Stimulated activated CD8-positive, alpha-beta memory T cell treated with anti-CD3 and anti-CD28 coated beads, Interleukin-4, amount 100 ng/mL, for 1 hour (primary cell): ENCODE measurements around the gene VPS26C.

Source experiments
- DNase-seq, 2 donors: peaks; one replicate each; pipeline ENCODE4 v3.0.0-alpha.2; 2020; ENCODE audit warnings: low read depth in 2 of 2, low spot score in 1 of 2

Gene VPS26C

DNA sequence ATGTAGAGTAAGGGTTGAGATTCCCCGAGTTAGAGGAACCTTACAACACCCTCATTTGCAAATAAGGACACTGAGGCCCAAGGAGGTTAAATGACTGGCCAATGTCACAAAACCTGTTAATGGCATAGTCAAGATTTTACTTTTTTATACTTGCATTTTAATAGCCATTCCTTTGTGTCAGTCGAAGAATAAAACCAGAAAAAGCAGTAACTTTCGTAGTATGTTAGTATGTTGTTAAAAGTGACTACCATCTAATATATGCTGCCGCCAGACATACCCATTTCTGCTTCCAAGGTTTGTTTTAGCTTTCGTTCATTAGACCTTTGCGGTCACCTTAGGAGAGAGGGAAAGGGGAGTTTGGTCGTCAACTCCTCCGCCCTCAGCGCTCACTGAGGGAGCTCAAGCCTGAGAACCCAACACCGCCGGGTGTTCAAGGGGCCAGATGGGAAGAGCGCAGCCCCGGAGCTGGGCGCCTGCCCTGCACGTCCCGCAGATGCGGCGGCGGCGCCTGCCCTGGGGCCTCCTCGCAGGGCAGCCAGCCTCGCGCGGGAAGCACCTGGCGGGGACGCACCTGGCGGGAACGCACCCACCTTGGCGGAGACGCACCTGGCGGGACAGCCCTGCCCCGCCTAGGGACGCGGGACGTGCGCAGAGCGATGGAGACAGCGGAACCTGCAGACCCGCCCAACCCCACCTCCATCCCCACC, 466 bp downstream of the VPS26C start:
- peak in 1 of 2 donors; percentile 16 for DNase-seq

DNA sequence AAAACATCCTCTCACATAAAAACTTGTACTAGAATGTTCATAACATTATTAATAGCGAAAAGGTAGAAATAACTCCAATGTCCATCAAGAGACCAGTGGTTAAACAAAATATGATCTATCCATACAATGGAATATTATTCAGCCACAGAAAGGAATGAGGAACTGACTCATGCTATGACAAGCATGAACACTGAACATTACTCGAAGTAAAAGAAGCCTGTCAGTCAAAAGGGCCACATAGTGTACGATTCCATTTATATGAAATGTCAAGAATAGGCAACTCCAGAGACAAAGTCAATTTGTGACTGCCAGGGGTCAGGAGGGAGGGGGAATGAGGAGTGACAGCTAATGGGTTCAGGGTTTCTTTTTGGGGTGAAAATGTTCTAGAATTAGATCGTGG, 2.3 kb downstream of the VPS26C start:
- no peak for DNase-seq

DNA sequence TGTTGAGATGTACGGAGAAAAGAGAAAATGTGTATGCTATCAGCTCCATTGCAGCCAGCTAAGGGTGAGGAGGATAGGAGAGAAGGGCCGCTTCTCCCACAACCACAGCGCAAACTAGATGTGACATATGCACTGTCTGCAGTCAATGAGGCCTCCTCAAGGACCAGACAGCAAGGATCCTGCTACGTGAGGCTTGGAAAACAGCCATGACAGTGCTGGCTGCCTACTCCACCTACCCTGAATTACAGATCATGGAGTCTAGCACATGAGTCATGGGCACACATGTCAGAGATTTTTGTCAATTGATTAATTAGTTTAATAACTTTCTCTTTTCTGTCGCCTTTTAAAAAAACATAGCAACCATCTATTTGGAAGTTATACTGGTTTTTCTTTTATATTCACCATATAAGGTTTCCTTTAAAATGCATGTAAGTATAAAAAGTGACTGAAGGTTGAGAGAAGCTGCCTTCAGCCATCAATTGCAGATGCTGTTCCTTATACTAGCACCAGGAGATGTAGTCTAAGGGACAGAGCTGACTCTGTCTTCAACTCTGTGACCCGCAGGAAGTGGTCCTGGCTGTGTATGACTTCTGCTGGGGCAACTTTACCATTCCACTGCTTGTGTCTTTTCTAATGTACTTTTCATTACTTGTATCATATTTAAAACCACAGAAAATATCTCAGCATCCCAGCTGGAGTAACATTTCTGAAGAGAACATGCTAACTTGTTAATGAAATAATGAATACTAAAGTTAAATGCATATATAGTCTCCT, 3.1 kb downstream of the VPS26C start:
- no peak for DNase-seq

DNA sequence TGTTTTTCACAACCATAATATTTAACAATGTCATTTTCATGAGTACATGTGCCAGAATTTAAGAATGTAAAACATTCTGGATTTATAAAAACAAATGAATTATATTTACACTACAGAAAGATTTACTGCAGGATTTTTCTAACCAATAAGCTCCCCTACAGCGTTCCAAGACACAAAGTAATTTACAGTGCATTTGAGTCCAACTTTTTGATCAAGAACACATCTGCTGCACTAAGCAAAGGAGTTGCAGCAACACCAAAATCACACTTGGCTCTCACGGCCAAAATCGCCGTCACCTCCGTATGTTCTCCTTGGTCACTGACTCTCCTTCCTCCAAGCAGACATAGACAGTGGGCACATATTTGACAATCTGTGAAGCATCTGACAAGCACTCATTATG, 7.7 kb downstream of the VPS26C start:
- DNase-seq, result no peak

DNA sequence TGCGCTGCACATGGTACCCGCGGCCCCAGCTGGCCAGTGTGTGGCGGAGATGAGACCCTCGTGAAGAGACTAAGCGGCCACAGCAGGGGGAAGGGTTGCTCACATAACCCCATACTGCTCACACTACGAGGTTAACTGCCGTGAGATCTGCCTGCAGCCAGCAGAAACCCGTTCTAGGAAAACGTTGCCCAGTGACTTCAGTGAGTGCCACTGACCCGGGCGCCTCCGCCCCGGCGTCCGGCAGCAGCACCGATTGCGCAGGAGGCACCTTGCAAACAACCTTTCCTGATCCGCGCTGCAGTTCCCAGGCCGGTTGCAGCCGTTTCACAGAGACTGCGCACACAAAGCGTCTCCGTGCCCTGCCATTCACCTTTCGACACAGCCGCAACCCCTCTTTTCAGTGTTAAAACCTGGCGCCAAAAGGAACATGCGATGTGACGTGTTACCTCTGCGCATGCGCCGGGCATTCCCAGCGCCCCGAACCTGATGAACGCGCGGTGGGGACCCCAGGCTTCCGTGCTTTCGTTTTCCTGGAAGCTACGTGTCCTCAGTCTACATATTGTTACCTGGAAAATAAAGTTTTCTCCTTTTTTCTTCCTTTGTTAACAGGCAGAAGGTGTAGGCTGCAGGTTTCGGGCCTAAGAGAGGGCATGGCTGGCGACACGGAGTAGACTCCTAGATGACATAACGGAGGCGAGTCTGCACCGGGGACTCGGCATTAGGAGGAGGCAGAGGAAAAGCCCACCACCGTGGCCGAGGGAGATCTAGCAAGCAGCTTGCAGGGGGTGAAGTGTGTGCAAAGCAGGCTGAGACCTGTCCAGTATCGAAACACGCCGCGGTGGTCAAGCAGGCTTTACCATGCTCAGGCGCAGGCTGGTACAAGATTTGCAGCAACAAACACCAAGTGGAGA, 8.9 kb downstream of the VPS26C start:
- peak; percentile 42 to 58 for DNase-seq

DNA sequence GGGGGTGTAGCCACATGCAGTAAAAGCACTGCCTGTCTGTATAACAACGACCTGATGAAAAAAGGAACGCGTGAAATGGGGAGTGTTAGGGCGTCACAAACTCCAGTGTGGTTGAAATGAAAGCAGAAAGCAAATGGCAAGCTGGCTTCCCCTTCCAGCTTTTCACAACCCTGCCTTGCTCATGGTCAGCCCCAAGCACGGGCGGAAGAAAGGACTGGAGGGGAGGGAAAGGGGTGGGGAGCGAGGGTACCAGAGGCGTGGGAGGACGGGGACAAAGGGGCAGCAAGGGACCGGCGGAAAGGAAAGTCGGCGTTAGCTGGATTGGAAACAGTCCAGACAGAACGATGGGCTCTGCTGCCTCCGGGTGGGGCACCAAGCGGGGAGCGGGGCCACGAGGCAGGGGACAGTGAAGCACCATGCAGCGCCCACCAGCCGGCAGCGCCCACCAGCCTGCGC, 9.6 kb downstream of the VPS26C start:
- DNase-seq, result no peak

DNA sequence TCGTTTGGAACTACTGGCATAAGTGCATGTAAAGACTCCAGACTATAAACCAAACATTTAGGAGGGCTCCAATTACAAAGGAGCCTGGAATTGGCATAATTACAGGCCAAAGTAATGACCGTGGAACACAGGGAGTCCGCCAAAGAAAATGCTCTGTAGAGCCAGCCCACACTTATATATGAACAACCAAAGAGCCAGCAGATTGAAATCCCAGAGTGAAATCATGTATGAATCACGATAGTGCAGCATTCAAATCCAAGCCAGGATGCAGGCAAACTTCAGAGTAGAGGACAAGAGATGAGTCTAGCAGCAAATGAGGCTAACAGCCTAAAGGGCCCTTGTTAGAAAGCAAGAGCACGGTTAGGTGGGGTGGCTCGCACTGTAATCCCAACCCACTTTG, 13.1 kb downstream of the VPS26C start:
- no peak for DNase-seq

DNA sequence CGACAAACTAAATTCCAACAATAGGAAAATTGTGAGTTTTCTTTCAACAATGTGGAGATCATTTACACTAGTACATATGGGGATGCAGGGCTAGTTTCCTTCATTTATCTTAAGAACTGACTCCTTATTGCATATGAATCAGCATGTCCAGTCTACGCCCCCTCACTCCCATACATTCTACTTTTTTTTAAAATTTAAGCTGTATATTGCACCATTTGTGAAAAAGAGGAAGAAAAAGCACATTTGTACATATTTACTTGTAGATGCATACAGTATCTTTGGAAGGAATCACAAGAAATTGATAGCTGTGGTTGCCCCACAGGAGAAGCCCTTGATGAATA, 15.9 kb downstream of the VPS26C start:
- DNase-seq, result no peak

DNA sequence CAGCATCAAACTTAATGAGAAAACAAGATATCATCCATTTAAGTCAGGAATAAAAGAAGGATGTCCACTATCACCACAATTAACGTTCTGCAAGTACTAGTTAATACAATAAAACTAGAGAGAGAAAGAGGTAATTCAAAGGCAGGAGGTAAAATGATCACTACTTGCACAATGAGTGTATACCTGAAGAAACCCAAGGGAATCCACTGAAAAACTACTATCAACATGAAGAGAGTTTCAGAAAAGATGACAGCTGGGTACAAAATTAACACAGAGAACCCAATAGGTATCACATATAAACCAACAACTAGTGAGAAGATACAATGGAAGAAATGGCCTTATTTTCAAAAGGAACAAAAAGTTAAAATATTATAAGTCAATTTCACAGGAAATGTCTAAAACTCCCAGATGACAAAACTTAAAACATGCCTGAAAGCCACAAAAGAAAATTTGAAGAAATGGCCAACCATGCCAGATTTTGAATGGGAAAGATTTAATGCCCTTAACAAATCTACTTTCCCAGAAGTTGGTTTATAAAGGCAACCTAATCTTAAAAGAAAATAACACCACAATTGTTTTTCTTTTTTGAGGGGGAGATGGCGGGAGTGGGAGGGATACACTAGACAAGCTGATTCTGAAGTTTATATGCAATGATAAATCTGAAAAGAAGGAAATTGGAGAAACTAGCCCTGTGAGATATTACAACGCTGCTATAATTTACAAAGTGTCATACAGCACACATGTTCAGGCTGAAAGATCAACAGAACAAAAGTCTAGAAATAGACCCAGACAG, 17.8 kb downstream of the VPS26C start:
- DNase-seq, result no peak

DNA sequence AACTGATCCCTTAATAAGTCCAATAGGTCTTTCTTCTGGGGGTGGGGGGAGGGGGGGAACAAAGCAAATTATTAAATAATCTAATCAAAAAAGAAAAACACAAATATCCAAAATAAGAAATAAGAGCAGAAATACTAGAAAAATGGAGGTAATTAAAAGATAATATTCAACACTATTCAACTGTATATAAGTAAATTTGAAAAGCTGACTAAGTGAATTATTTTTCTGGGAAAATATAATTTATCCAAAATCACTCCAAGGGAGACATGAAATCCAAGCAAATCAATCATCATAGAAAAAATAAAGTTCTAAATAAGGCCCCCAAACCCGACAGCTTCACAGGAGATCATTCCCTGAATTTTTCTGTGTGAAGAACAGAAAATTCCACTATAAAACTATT, 18.8 kb downstream of the VPS26C start:
- no peak for DNase-seq

DNA sequence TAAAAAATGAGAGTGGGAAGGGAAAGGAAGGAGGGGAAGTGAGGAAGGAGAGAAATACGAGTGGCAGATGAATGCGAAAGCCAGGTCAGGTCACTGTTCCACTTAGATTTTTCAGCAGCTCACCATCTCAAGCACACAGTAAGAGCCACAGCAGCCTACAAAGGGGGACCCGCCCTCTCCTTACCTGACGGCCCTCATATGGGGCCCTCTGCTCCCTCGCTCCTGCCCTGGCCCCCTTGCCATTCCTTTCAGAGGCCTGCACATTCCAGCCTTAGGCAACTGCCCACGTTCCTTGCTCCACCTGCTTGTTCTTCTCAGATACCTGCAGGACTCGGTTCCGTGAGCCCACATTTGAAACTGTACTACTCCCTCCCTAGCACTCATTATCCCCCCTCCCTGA, 22.0 kb downstream of the VPS26C start:
- DNase-seq, result no peak

DNA sequence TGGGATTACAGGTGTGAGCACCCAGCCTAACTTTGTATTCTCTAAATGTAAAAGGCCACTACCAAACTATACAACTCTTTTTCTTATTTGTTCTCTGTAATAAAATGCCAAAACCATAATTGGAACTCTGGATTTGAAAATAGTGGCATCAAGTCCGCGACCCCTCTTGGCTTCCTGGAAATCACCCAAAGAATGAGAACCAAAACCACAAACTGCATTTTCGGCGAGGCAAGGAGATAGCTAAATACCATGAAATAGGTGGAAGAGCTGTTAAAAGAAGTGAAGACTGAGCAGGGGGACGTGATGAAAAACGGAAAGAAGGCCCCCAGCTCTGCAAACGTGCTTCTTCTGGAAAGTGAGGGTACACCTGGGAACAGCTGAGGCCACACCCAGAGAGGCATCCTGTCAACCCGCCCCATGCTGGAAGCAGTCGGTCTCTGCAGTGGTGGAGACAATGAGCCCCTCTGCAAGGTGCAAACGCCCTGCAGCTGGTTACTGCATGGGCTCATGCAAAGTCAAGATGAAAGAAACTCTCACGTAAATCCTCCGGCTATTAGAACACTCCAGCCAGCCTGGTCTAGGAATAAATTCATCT, 22.5 kb downstream of the VPS26C start:
- no peak for DNase-seq

DNA sequence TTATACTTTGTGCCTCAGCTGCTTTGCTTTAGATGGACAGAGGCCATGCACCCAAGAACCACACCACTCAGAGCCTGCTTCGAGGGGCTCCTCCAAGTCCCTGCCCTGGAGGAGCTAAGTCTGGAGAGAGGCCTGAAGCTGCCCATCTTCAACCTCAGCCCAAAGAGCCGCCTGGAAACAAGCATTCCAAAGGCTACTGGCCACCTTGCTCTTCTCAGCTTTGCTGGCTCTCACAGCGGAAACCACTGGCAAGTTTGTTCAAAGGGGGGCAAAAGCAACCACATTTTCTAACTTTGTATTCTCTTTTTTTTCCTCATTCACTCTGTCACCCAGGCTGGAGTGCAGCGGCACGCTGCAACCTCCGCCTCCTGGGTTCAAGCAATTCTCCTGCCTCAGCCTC, 23.2 kb downstream of the VPS26C start:
- DNase-seq, result no peak

DNA sequence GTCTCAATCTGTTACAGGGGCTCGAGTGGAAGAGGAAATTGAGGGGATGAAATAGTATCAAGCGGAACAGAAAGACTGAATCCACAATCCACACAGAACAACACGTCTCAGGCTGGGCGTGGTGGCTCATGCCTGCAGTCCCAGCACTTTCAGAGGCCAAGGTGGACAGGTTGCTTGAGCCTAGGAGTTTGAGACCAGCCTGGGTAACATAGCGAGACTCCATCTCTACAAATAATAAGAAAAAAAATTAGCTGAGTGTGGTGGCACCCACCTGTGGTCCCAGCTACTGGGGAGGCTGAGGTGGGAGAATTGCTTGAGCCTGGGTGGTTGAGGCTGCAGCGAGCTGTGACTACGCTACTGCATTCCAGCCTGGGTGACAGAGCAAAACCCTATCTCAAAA, 25.7 kb downstream of the VPS26C start:
- no peak for DNase-seq

DNA sequence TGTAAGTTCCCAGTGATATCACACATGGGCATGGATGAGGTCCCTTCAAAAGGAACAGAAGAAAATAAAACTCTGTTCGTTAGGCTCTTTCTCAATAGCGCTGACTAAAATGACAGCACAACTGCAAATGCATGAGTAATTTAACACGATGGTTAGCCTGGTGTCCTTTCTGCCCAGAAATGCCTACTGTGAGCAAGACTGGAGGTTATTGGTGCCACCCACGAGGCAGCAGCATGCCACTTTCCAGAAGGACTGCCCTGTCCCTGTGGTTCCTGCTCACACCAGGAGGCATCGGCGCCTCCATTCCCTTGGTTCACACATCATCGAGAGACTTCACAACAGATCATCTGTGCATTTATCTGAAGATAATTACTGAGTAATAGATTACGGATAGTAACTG, 26.2 kb downstream of the VPS26C start:
- no peak for DNase-seq

DNA sequence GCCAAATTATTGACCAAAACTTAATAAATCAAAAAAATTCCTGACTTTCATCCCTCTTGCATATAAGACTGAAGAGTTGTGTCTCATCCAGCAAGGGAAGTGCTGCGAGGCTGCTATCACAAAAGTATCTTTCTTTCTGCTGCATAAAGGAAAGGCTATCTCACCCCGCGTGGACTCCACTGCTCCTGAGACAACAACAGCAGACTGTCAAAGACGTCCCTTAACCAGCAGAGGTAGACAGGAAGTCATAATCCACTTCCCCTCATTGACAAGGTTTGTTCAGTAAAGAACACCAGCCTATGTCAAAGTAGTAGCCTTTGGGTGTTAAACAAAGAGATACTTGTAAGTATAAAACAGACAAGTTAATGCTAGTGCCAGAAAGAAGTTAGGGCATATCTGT, 29.4 kb downstream of the VPS26C start:
- DNase-seq, result no peak

DNA sequence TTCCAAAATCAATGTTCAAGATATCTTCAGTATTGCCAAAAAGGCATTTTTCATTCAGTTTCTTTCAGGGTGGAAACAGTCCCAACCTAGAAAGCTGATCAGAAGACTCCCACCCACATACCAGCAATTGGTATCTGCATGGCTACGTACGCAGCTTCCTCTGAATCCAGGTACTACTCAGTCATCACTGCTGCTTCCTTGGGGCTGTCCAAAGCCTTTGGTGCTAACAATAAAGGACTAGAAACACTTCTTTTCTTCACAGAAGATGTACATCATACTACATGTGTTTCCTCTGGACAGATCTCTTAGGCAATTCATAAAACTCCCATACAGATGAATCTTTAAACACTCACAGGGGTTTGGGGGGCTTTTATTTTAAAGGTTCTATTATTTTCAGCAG, 29.8 kb downstream of the VPS26C start:
- no peak for DNase-seq

DNA sequence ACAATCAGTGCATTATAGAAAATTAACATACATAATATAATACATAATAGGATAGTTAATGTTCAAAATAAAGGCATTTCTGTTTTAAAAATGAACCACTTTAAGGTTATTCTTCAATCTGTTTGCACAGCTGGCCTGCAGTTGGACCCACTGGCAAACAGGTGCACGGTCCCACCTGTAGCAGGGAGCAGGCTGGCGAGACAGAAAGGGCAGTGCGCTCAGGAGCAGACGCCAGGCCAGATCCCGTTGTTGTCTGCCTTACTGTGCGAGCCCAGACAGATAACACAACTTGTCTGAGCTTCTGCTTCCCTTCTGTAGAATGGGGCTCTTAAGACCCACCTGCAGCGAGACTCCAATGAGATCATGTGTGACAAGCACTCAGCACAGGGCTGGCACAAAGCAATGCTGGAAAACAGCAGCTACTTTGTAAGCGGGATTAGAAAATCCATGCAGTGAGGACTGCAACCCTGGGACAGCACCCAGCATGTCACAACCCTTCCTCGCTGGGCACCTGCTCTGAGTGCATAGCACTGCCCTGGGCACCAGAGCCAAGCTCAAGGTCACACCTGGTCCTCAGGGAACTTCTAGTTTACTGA, 33.5 kb downstream of the VPS26C start:
- DNase-seq, result no peak

DNA sequence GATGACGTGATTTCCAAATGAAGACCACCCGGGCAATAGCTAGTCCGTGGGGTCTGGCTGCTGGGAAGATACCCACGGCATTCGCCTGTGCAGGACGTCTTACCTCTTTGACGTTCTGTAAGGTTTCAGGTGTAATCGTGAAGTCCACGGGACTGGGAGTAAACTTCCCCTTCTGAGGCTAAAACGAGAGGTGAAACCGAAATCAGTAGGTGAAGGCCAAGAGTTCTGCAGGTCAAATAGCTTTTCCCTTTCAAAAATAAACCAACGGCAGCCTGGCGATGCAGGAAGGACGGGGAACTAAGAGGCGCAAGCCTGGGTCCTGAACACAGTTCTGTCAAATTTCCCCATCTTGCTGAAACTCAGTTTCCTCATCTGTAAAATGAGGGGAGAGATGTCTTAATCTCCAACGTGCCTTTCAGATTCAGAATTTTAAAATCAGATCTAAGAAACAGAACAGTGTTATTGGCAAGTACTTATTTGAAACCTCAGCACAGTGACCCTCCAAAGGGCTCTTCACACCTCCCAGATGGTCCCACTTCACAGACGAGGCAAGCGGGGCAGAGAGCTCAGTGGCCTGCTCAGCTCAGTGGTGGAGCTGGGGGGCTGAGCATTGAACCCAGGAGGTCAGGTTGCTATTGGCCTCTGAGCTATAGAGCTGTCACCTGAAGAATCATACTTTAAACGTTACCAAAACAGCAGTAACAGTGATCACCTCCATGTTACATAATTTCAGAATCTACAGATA, 34.7 kb downstream of the VPS26C start:
- DNase-seq, result no peak

DNA sequence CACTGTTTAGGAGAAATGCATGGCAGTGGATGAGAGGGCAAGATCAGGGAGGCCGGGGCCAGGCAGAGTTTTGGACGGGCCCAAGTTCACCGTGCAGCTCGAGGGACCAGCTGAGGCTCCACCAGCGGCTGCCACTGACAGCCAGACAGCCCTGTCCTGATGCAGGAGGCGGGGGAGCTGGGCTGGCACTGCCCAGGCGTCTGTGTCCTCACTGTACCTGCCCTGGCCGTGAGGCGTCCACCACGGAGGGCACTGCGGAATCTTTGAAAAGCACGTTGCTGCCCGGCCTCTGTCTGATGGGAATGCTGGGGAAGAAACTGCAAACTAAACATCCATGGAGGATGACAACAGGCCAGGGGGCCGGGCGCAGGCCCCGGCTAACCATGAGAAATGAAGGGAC, 35.5 kb downstream of the VPS26C start:
- no peak for DNase-seq
